DMS153 treated with DMSO at 0.1 percent for 48 hours (cell line): ENCODE results near the gene GALNT11.
A peak's percentile ranks its signal among the peaks of the same experiment; 100 is the strongest.

Experiments
- DNase-seq: peaks from one replicate; lab custom pipeline; 2025; ENCODE audit not compliant: unreplicated experiment; lab: John Stamatoyannopoulos, UW

The GALNT11 gene

DNA sequence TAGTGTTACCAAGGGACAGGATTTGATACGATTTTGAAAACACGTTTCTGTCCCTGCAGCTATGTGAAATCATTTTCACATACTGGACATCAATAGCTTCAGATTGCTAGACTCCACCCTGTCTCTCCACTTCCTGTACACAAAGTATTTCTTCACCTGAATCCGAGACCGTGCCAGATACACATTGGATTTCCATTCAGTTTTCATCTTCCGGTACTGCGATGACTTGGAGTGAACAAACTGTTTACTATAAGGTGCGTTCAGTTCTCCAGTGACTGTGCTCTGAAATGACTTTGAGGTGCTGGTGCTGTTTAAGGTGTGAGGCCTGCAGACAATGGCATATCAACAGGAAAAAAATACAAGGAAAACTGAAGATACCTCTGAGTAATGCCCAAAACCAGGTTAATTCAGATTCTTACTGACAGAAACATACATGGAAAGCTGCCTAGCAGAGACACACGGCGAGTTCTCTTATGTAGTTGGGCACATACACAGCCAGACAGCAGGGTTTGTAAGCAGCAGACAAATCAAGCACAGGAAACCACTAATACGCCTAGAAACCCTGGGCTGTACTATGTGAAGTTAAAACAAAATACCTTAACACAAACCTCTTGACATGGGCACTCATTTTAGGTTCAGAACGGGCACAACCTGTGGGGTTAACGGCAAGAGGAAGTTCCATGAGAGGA lies 119.2 kb downstream of the GALNT11 start:
- DNase-seq: no peak

DNA sequence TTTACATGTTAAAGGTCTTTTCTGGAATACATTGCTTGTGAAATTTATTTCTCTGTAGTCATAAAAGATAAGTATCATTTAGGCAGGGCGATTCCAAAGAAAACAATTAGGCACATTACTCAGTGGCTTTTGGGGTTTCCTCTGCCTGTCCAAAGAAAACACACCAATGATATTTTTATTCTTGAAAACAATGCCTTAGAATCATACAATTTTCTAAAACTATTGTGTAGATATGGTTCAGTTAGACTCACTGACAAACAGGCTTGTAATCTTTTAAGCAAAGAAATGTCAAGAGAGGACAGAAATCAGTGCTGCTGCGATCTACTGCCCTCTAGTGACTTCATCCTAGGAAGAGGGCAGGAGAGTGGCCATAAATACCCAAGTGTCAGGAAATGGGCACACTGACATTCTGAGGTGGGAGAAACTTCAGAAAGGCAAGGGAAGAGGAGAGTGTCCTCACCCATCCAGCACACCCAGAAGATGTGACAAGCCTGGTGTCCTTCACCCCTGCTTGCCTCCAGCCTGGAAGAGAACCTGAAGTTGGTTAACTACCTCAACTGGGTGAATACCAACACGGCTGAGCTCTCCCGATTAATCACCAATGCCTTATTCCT lies 120.5 kb downstream of the GALNT11 start:
- peak; percentile 18 for DNase-seq

DNA sequence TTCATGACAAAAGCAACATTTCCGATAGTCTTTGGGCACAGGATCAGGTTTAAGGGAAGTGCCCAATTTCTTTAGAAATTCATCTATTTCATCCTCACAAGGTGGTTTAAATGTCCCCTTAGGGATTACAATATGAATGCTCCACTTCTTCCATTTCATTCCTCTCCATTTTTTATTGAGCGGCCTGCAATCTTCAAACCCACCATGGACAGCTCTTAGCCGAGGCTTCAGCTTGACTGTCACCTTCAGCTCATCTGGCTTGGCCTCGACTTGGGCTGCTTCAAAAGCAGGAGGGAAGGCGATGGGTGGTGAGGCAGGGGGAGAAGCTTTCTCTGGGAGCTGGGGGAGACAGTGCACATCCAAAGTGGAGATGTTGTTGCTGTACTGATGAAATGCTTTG lies 123.2 kb downstream of the GALNT11 start:
- DNase-seq: no peak

DNA sequence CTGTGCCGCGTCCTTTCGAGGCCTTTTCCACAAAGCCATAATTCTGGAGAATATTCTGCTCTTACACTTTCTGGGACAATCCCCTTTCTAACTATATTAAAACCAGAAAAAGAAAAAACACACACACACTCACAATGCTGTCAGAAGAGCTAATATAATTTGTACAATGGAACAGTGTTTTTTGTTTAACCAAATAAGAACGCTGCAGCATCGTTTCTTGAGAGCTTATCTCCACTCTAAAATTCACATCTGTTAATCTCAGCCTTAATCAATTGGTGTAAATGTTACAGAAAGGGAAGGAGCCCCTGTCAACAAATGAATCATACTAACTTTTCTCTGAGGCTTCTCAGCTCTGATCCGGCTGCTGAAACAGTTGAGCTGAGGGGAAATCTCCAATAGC lies 123.9 kb downstream of the GALNT11 start:
- no peak for DNase-seq

DNA sequence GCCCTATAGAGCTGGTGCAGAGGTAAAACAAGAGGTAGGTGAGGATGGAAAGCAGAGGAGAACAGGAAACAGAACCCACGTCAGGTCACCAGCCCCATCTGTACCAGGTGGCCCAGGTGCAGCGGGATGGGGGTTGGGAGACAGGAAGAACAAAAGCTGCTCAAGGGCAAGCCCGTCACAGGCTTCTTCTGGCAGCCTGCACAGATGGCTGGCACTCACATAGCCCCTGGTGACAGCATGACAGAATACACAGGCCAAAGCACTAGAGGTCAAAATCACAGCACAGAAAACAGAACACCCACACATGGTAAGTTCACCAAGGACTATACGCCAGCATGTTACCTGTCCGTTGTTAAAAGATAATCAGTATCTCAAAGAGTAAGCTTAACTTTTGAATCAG lies 126.8 kb downstream of the GALNT11 start:
- DNase-seq: no peak

DNA sequence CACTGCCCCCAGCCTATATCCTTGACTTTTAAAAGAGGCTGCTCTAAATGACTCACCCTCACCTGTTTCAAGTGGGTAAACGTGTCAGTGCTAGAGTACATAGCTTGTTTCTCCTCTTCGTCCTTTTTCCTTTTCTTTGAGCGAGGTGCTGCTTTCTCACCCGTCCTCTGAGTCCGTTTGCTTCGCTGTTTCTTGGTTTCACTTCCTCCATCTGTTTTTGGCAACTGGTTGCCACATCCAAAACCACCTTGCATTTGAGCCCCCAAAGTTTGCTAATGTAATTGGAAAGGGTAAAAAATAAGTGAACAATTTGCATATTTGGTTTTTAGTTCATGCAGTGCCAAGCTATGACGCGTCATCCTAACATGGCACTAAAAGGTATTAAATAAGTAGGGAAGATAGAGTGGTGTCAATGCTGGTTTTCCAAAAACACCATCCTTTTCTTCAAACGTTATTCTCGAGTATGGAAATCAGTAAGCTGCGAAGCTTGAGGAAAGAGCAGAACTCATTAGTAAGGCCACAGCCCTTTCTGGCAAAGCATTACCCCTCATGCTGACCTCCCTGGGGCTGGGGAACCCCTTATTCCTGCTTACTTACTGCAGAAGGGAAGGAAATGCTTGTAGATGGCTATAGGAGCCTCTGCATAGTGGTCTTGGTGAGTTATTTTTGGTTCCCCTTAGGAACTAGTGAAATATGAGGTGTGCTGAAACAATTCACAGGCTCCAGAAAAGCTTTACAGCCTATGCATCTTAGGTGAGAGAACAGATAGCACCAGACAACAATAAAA lies 133.5 kb downstream of the GALNT11 start:
- DNase-seq: no peak

DNA sequence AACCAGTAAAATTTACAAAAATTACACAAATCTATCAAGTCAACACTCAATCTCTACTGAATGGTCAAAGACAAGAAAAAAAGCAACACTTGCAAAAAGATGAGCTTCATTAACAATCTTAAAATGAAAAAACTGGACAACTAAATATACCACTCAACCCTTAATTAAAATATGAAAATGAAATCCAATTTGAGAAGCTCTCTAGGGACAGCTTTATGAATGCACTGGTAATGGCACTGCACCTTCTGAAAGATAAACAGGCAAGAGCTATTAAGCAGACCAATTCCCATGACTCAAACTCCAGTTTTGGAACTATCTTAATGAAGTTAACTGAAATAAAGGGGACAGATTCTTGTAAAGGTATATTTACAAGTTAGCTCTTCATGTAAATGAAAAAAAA lies 135.7 kb downstream of the GALNT11 start:
- DNase-seq: no peak

DNA sequence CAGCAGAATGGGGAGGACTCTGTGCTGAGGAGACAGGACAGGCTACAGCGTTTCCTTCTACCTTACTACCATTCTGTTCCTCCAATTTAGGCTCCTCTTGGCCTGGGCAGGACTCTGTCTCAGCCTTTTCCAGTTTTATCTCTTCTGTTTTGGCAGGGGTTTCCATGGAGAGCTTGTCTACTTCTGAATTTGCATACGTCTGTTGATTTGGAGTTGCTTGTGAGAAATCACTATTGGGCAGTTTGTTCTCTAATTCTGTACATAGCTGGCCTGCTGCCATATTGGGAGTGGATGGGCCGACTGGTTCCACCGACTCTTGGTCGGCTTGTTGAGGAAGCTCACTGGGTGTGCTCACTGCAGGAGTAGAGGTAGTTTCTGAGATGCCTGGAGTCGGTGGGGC lies 136.8 kb downstream of the GALNT11 start:
- no peak for DNase-seq
